MM.1S (cell line): ENCODE measurements around the gene JAG2.

ENCODE experiments used
- DNase-seq: peaks from one replicate; pipeline ENCODE4 v3.0.0-alpha.2; 2015
- H2AFZ ChIP-seq: fragments of 300-600 bp; sonication (generic); 2 replicates; pipeline ENCODE4 v1.6.0; 2016; ENCODE audit warnings: antibody characterized with exemption, low read length
- H3F3A ChIP-seq: fragments of 300-600 bp; sonication (generic); 2 replicates; pipeline ENCODE4 v1.6.1; 2016; ENCODE audit warnings: mild to moderate bottlenecking, antibody characterized with exemption, low read length, moderate library complexity, mixed read lengths; ENCODE audit not compliant: insufficient read depth
- H3K27ac ChIP-seq: fragments of 300-600 bp; sonication (generic); 2 replicates; pipeline ENCODE4 v1.5.1; 2016; ENCODE audit warnings: mild to moderate bottlenecking, low read length
- H3K27me3 ChIP-seq: fragments of 300-600 bp; sonication (generic); replicated peaks from 2 replicates; pipeline ENCODE4 v1.6.0; 2016; ENCODE audit warnings: low read length; ENCODE audit not compliant: insufficient read depth
- H3K36me3 ChIP-seq: fragments of 300-600 bp; sonication (generic); replicated peaks from 2 replicates; pipeline ENCODE4 v1.6.1; 2016; ENCODE audit warnings: mild to moderate bottlenecking, low read length, mixed read lengths; ENCODE audit not compliant: insufficient read depth
- H3K4me1 ChIP-seq: fragments of 300-600 bp; sonication (generic); 2 replicates; pipeline ENCODE4 v1.6.1; 2016; ENCODE audit warnings: low read length, mixed read lengths
- H3K4me2 ChIP-seq: fragments of 300-600 bp; sonication (generic); 2 replicates; pipeline ENCODE4 v1.6.0; 2016; ENCODE audit warnings: low read depth, low read length
- H3K4me3 ChIP-seq: fragments of 300-600 bp; sonication (generic); 2 replicates; pipeline ENCODE4 v1.5.1; 2016; ENCODE audit warnings: low read length, mixed read lengths
- H3K79me2 ChIP-seq: fragments of 300-600 bp; sonication (generic); 2 replicates; pipeline ENCODE4 v1.6.1; 2016; ENCODE audit warnings: mixed run types, low read length, mixed read lengths
- H3K9ac ChIP-seq: fragments of 300-600 bp; sonication (generic); 2 replicates; pipeline ENCODE4 v1.6.1; 2016; ENCODE audit warnings: low read length, mixed read lengths
- H3K9me2 ChIP-seq: fragments of 300-600 bp; sonication (generic); replicated peaks from 2 replicates; pipeline ENCODE4 v1.6.1; 2016; ENCODE audit warnings: mild to moderate bottlenecking, low read length, mixed read lengths; ENCODE audit not compliant: insufficient read depth
- H3K9me3 ChIP-seq: fragments of 300-600 bp; sonication (generic); replicated peaks from 2 replicates; pipeline ENCODE4 v1.6.1; 2016; ENCODE audit warnings: mild to moderate bottlenecking, low read length, mixed read lengths; ENCODE audit not compliant: insufficient read depth
- H4K20me1 ChIP-seq: fragments of 300-600 bp; sonication (generic); 2 replicates; pipeline ENCODE4 v1.6.1; 2016; ENCODE audit warnings: mild to moderate bottlenecking, low read length, moderate library complexity, mixed read lengths; ENCODE audit not compliant: insufficient read depth
- CTCF ChIP-seq: fragments of 300-600 bp; sonication (generic); IDR thresholded peaks from 2 replicates; pipeline ENCODE4 v1.5.1; 2016; ENCODE audit warnings: antibody characterized with exemption, low read length, mixed read lengths
- EZH2 ChIP-seq: fragments of 300-600 bp; sonication (generic); optimal IDR thresholded peaks from 2 replicates; pipeline ENCODE3; 2017; ENCODE audit warnings: low read depth, mild to moderate bottlenecking, antibody characterized with exemption, low read length, mixed read lengths
- EZH2phosphoT487 ChIP-seq: fragments of 300-600 bp; sonication (generic); IDR thresholded peaks from 2 replicates; pipeline ENCODE4 v1.6.1; 2018; ENCODE audit warnings: antibody characterized with exemption, low read length

The JAG2 gene

GRCh38 chr14:105199093-105199492, 30.5 kb upstream of the JAG2 start:
- Histone ChIP-seq H3K27me3 (peaks cover 58% of the 10 kb centered on the region), H3K4me3 (no peak overlapping the region), H2AFZ (no peak overlapping the region), H3K4me2 (no peak overlapping the region), H3K36me3 (no peaks in the 10 kb centered on the region), H3F3A (no peaks in the 10 kb centered on the region), H3K9me2 (no peaks in the 10 kb centered on the region), H3K9ac (no peak overlapping the region), H3K79me2 (no peaks in the 10 kb centered on the region), H3K9me3 (no peaks in the 10 kb centered on the region), H3K4me1 (no peaks in the 10 kb centered on the region), H3K27ac (no peak overlapping the region), H4K20me1 (no peaks in the 10 kb centered on the region)
- DNase-seq, result no peak
- TF ChIP-seq CTCF (no peak), EZH2phosphoT487 (no peak), EZH2 (no peak)

- peaks cover 63% of the 10 kb centered on the region for H3K27me3 ChIP-seq
- H4K20me1 ChIP-seq, result no peaks in the 10 kb centered on the region
- no peak for TF ChIP-seq CTCF
- no peak for TF ChIP-seq EZH2phosphoT487
- TF ChIP-seq EZH2, result no peak
- H3K9ac ChIP-seq, result no peak overlapping the region
- H3K9me2 ChIP-seq, result no peaks in the 10 kb centered on the region
- H3K79me2 ChIP-seq, result no peaks in the 10 kb centered on the region
- no peak overlapping the region for H3K4me3 ChIP-seq
- H3F3A ChIP-seq, result no peaks in the 10 kb centered on the region
- no peaks in the 10 kb centered on the region for H3K36me3 ChIP-seq
- H3K27ac ChIP-seq, result no peak overlapping the region
- H2AFZ ChIP-seq, result no peak overlapping the region
- no peak for DNase-seq
- no peak overlapping the region for H3K4me2 ChIP-seq
- H3K9me3 ChIP-seq, result no peaks in the 10 kb centered on the region
- H3K4me1 ChIP-seq, result no peaks in the 10 kb centered on the region
Observed at GRCh38 chr14:105198588-105198987, 30.0 kb upstream of the JAG2 start.

GRCh38 chr14:105197211-105197641, 28.6 kb upstream of the JAG2 start:
- DNase-seq, result no peak

More at GRCh38 chr14:105197211-105197641, 28.6 kb upstream of the JAG2 start:
- no peaks in the 10 kb centered on the region for H3K4me1 ChIP-seq
- no peak overlapping the region for H3K27ac ChIP-seq
- no peaks in the 10 kb centered on the region for H3F3A ChIP-seq
- peaks cover 62% of the 10 kb centered on the region for H3K27me3 ChIP-seq
- H3K9me2 ChIP-seq, result no peaks in the 10 kb centered on the region
- no peak overlapping the region for H3K9ac ChIP-seq
- H4K20me1 ChIP-seq, result no peaks in the 10 kb centered on the region
- TF ChIP-seq EZH2phosphoT487 (no peak), CTCF (no peak), EZH2 (no peak)
- no peak overlapping the region for H2AFZ ChIP-seq
- H3K36me3 ChIP-seq, result no peaks in the 10 kb centered on the region
- H3K9me3 ChIP-seq, result no peaks in the 10 kb centered on the region
- H3K4me3 ChIP-seq, result no peak overlapping the region
- no peak overlapping the region for H3K4me2 ChIP-seq
- no peaks in the 10 kb centered on the region for H3K79me2 ChIP-seq
